GM19240 (cell line): ENCODE data around the gene GAL3ST2.
"Not testable (repeated sequence)": the region's sequence is repeated elsewhere in the genome, so short reads cannot be mapped to it uniquely, and the experiment has no call there.

Experiments
- DNase-seq: peaks from one replicate; pipeline ENCODE4 v3.0.0; 2011; ENCODE audit warnings: low spot score; ENCODE audit not compliant: insufficient read length

GAL3ST2 gene

GRCh38 chr2:241746084-241746483 lies 30.5 kb upstream of the GAL3ST2 start:
- DNase-seq = no peak

GRCh38 chr2:241748468-241749256 lies 28.0 kb upstream of the GAL3ST2 start:
- DNase-seq = no peak

GRCh38 chr2:241750076-241750840 lies 26.4 kb upstream of the GAL3ST2 start:
- DNase-seq = no peak

- DNase-seq = no peak
Measured at GRCh38 chr2:241751152-241751551, 25.5 kb upstream of the GAL3ST2 start.

GRCh38 chr2:241751776-241752175 lies 24.8 kb upstream of the GAL3ST2 start:
- no peak for DNase-seq

- DNase-seq = no peak
Measured at GRCh38 chr2:241752253-241752652, 24.4 kb upstream of the GAL3ST2 start.

- no peak for DNase-seq
Measured at GRCh38 chr2:241752689-241753276, 23.8 kb upstream of the GAL3ST2 start.

GRCh38 chr2:241753493-241753892 lies 23.1 kb upstream of the GAL3ST2 start:
- DNase-seq = no peak

- DNase-seq = no peak
Measured at GRCh38 chr2:241754042-241754441, 22.6 kb upstream of the GAL3ST2 start.

- DNase-seq = no peak
Measured at GRCh38 chr2:241755166-241755565, 21.5 kb upstream of the GAL3ST2 start.

GRCh38 chr2:241755777-241756176 lies 20.8 kb upstream of the GAL3ST2 start:
- DNase-seq = no peak

- DNase-seq = no peak
Measured at GRCh38 chr2:241759067-241759807, 17.4 kb upstream of the GAL3ST2 start.

GRCh38 chr2:241759893-241760292 lies 16.7 kb upstream of the GAL3ST2 start:
- DNase-seq = not testable (repeated sequence)

- DNase-seq = no peak
Measured at GRCh38 chr2:241760301-241760771, 16.3 kb upstream of the GAL3ST2 start.

- no peak for DNase-seq
Measured at GRCh38 chr2:241762321-241762932, 14.2 kb upstream of the GAL3ST2 start.

GRCh38 chr2:241762933-241763369 lies 13.7 kb upstream of the GAL3ST2 start:
- DNase-seq = no peak

GRCh38 chr2:241763551-241764274 lies 12.9 kb upstream of the GAL3ST2 start:
- no peak for DNase-seq

- DNase-seq = no peak
Measured at GRCh38 chr2:241764275-241765241, 12.1 kb upstream of the GAL3ST2 start.
